ENCODE results near the gene SCN4B. TPM values are rescaled to one million over a fixed set of nuclear protein-coding genes. Genes with fewer than 3 reads are reported as not detected.

Gene SCN4B
- total RNA-seq, 1 experiment from 2014 or later = not detected

- Histone ChIP-seq H3K36me3 (no peaks in the 10 kb centered on the region), H3K27ac (no peak overlapping the region), H3K4me3 (no peak overlapping the region), H3K9me3 (replicated peaks) (no peaks in the 10 kb centered on the region), H3K4me1 (replicated peaks) (no peaks in the 10 kb centered on the region), H3K27me3 (replicated peaks) (peaks cover 6% of the 10 kb centered on the region; the same call in 1 of the 2 replicates)
- no peak for DNase-seq (ENCODE audit: low read depth in 1 of 2, low spot score in 2 of 2)
Observed at GRCh38 chr11:118168316-118168715, 15.7 kb upstream of the SCN4B start.

DNA sequence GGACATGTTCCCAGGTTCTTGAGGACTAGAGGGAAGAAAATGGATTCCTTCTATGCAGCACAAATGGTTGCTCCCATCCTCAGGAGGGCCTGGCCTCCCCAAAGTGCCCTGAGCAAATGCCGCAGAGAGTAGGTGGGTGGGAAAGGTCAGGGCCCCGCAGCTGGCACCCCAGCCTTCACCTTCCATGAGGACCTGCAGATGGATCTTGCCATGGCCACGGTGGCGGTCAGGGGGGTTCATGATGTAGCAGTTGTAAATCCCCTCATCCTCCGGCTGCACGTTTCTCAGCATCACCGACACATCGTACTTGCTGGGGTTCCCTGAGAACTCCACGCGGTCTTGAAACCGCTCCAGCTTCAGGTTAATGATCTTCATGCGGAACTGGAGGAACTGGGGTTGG is 15.3 kb upstream of the SCN4B start:
- no peak overlapping the region for H3K4me3 ChIP-seq
- no peaks in the 10 kb centered on the region for H3K36me3 ChIP-seq
- no peak overlapping the region for H3K27ac ChIP-seq
- peaks cover 6% of the 10 kb centered on the region; the same call in 1 of the 2 replicates for H3K27me3 ChIP-seq (replicated peaks)
- H3K9me3 ChIP-seq (replicated peaks) = no peaks in the 10 kb centered on the region
- no peaks in the 10 kb centered on the region for H3K4me1 ChIP-seq (replicated peaks)
- DNase-seq (ENCODE audit: low read depth in 1 of 2, low spot score in 2 of 2) = no peak

DNA sequence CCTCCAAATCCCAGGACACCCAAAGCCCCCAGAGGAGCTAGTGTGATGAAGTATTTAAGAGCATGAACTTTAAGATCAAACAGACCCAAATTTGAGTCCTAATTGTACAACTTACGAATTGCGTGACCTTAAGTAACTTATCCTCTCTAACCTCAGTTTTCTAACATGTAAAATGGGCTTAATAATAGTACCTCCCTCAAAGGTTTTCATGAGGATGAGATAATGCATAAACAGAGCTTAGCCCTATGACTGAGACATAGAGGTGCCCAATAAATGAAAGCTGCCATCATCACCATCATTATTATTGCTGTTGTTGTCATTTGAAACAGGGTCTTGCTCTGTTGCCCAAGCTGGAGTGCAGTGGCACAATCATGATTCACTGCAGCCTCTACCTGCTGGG is 14.6 kb upstream of the SCN4B start:
- DNase-seq (ENCODE audit: low read depth in 1 of 2, low spot score in 2 of 2) = no peak

GRCh38 chr11:118166641-118167040 is 14.0 kb upstream of the SCN4B start:
- no peaks in the 10 kb centered on the region for H3K9me3 ChIP-seq (replicated peaks)
- no peak overlapping the region for H3K27ac ChIP-seq
- no peak for DNase-seq (ENCODE audit: low read depth in 1 of 2, low spot score in 2 of 2)
- H3K36me3 ChIP-seq = no peaks in the 10 kb centered on the region
- no peaks in the 10 kb centered on the region for H3K27me3 ChIP-seq (replicated peaks)
- no peaks in the 10 kb centered on the region for H3K4me1 ChIP-seq (replicated peaks)
- no peak overlapping the region for H3K4me3 ChIP-seq

More for the DNA sequence above, 14.6 kb upstream of the SCN4B start:
- Histone ChIP-seq H3K9me3 (replicated peaks) (no peaks in the 10 kb centered on the region), H3K27me3 (replicated peaks) (peaks cover 6% of the 10 kb centered on the region; the same call in 1 of the 2 replicates), H3K27ac (no peak overlapping the region), H3K4me3 (no peak overlapping the region), H3K4me1 (replicated peaks) (no peaks in the 10 kb centered on the region), H3K36me3 (no peaks in the 10 kb centered on the region)

GRCh38 chr11:118164885-118165284 is 12.3 kb upstream of the SCN4B start:
- H3K4me3 ChIP-seq = no peak overlapping the region
- no peaks in the 10 kb centered on the region for H3K27me3 ChIP-seq (replicated peaks)
- no peaks in the 10 kb centered on the region for H3K9me3 ChIP-seq (replicated peaks)
- no peaks in the 10 kb centered on the region for H3K4me1 ChIP-seq (replicated peaks)
- DNase-seq (ENCODE audit: low read depth in 1 of 2, low spot score in 2 of 2) = no peak
- H3K27ac ChIP-seq = no peak overlapping the region
- H3K36me3 ChIP-seq = no peaks in the 10 kb centered on the region

DNA sequence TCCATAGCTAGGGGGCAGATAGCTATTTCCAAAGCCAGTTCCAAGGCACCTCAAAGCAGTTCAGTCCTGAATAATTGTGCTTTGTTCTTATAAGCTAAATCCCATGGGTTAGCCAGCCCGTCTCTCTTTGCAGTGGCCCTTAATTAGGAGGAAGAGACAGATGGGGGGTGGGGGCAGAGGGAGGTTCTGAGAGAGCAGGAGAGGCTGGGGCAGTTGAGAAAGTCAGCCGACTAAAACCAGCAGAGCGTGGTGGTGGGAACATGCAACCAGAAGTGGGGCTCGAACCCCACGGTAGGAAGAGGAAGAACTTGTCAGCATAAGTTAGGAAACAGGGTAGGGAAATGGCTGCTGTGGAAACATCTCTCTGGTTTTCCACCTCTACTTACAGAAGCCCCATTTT is 10.9 kb upstream of the SCN4B start:
- Histone ChIP-seq H3K27me3 (replicated peaks) (no peaks in the 10 kb centered on the region), H3K36me3 (no peaks in the 10 kb centered on the region), H3K27ac (no peak overlapping the region), H3K4me1 (replicated peaks) (no peaks in the 10 kb centered on the region), H3K4me3 (no peak overlapping the region), H3K9me3 (replicated peaks) (no peaks in the 10 kb centered on the region)
- no peak for DNase-seq (ENCODE audit: low read depth in 1 of 2, low spot score in 2 of 2)

- no peak for DNase-seq (ENCODE audit: low read depth in 1 of 2, low spot score in 2 of 2)
- Histone ChIP-seq H3K4me3 (no peak overlapping the region), H3K27me3 (replicated peaks) (no peaks in the 10 kb centered on the region; the same call in 1 of the 2 replicates), H3K36me3 (no peaks in the 10 kb centered on the region), H3K4me1 (replicated peaks) (no peaks in the 10 kb centered on the region), H3K9me3 (replicated peaks) (no peaks in the 10 kb centered on the region), H3K27ac (no peak overlapping the region)
Observed at GRCh38 chr11:118162846-118163245, 10.2 kb upstream of the SCN4B start.

DNA sequence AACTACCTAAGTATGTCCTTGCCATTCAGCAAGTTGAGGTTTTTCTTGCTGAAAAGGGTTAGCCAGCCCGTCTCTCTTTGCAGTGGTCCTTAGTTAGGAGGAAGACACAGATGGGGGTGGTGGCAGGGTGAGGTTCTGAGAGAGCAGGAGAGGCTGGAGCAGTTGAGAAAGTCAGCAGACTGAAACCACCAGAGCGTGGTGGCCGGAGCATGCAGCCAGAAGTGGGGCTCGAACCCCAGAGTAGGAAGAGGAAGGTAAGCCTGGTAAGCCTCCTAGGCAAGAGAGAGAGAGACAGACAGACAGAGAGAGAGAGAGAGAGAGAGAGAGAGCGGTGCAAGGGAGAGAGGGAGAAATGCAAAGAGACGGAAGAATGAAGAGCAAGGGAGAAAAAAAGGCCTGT is 9.2 kb upstream of the SCN4B start:
- Histone ChIP-seq H3K4me1 (replicated peaks) (no peaks in the 10 kb centered on the region), H3K27me3 (replicated peaks) (no peaks in the 10 kb centered on the region; the same call in 1 of the 2 replicates), H3K4me3 (no peak overlapping the region), H3K27ac (no peak overlapping the region), H3K9me3 (replicated peaks) (no peaks in the 10 kb centered on the region), H3K36me3 (no peaks in the 10 kb centered on the region)
- no peak for DNase-seq (ENCODE audit: low read depth in 1 of 2, low spot score in 2 of 2)

DNA sequence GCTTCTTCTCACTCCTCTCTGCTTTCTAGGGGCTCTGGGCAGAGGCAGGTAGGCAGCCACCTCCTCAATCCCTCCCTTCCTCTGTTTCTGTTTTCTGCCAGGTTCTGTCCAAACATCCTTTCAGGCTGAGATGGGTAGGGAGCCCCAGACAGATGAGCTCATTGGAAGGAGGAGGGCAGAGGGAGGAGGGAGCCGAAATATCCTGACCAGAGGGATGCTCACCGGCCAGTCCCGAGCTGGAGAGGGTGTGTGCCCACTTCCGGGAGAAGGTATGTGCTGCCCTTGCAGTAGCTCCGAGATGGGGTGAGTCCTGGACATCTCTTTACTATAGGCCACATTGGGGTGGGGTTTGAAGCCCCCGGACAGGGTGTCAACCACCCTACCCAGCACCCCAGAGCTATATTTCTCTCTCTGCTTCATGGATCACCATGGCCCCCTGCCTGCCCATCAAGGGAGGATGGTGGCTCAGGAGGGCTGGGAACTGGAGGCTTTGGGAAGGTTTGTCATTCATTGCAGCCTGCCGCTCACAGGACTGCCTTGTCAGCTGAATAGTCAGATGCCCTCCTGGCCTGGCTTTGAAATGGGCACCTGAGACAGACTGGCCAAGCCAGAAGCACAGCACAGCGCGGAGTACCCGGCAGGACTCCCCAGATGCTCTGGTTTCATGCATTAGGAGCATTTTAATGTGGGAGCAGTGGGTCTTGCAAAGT is 4.7 kb upstream of the SCN4B start:
- no peaks in the 10 kb centered on the region for H3K36me3 ChIP-seq

DNA sequence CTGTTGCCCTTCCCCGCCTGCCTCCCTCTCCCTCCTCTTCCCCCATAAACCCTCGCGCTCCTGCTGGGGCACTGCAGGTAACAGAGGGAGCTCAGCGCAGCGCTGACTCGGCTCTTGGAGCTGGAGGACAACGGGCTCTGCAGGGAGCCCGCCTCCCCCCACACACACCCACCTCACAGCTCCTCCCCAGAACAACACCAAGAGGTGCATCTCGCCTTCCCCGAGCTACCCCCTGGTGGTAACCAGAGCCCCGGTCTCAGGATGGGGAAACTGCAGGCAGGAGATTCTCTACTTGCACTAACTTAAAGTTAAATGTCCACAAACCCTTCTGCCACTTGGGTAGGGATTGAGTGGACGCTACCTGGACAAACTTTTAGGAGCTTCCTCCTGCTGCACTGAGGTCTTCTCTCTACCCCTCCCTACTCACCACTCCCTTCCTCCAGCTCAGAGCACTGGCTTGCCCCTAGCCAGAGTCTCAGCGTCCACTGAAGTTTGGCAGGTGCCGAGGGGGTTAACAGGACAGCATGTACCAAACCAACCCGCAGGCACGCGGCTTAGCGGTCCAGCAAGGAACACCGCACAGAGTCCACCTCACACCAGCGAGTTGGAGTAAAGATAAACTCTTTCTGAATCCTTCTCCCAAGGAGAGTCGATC is 4.0 kb upstream of the SCN4B start:
- peaks cover 9% of the 10 kb centered on the region for H3K27me3 ChIP-seq (replicated peaks)
- H3K4me1 ChIP-seq (replicated peaks) = no peaks in the 10 kb centered on the region
- no peak for DNase-seq (ENCODE audit: low read depth in 1 of 2, low spot score in 2 of 2)
- H3K9me3 ChIP-seq (replicated peaks) = no peaks in the 10 kb centered on the region
- no peak overlapping the region for H3K27ac ChIP-seq
- H3K4me3 ChIP-seq = no peak overlapping the region
- no peaks in the 10 kb centered on the region for H3K36me3 ChIP-seq

More for the DNA sequence above, 4.7 kb upstream of the SCN4B start:
- no peak overlapping the region for H3K27ac ChIP-seq
- H3K4me1 ChIP-seq (replicated peaks) = no peaks in the 10 kb centered on the region
- no peak overlapping the region for H3K4me3 ChIP-seq
- no peak for DNase-seq (ENCODE audit: low read depth in 1 of 2, low spot score in 2 of 2)
- H3K27me3 ChIP-seq (replicated peaks) = peaks cover 9% of the 10 kb centered on the region
- H3K9me3 ChIP-seq (replicated peaks) = no peaks in the 10 kb centered on the region

- Histone ChIP-seq H3K36me3 (no peaks in the 10 kb centered on the region), H3K9me3 (replicated peaks) (no peaks in the 10 kb centered on the region), H3K4me1 (replicated peaks) (no peaks in the 10 kb centered on the region), H3K4me3 (no peak overlapping the region), H3K27me3 (replicated peaks) (peaks cover 12% of the 10 kb centered on the region), H3K27ac (no peak overlapping the region)
- DNase-seq (ENCODE audit: low read depth in 1 of 2, low spot score in 2 of 2) = no peak
Observed at GRCh38 chr11:118155776-118156530, 3.3 kb upstream of the SCN4B start.

DNA sequence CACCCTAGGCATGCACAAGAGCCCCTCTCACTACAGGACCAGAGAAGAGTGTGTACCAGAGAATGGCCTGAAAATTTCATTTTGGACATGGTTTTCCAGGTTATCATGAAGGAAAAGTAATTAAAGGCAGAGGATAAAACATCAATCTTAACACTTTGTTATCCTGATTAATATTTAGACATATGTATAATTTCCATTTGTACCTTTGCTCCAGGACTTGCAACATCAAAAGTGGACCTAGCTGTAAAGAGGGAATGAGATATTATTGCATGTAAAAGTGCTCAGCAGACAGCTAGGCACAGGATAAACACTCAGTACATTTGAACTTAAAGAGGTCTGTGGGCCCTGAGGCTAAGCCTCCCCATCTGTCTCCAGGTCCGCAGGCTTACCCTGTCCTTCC is 2.0 kb upstream of the SCN4B start:
- H3K27me3 ChIP-seq (replicated peaks) = peaks cover 12% of the 10 kb centered on the region
- H3K36me3 ChIP-seq = no peaks in the 10 kb centered on the region

DNA sequence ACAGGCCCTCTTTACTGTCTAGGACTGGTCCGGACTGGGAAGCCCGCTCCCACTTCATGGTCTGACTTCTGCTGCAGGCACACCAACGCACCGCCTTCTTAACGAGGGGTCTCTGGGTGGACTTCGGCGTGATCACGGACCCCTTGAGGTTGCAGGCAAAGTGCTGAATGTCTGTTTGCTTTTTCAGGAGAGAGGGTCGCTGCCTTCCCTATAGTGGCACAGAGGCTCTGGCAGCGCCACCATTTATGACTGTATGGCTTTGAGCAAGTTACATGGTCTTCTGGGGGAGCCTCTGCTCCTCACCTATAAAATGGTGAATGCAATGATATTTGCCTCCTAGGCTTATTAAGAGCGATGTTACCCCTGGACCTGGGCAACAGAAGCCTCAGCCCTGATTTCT is 1.4 kb upstream of the SCN4B start:
- no peak overlapping the region for H3K4me3 ChIP-seq
- no peaks in the 10 kb centered on the region for H3K36me3 ChIP-seq
- DNase-seq (ENCODE audit: low read depth in 1 of 2, low spot score in 2 of 2) = no peak
- H3K9me3 ChIP-seq (replicated peaks) = no peaks in the 10 kb centered on the region
- no peaks in the 10 kb centered on the region for H3K4me1 ChIP-seq (replicated peaks)
- peaks cover 12% of the 10 kb centered on the region for H3K27me3 ChIP-seq (replicated peaks)
- H3K27ac ChIP-seq = no peak overlapping the region

More for the DNA sequence above, 2.0 kb upstream of the SCN4B start:
- H3K9me3 ChIP-seq (replicated peaks) = no peaks in the 10 kb centered on the region
- no peak overlapping the region for H3K27ac ChIP-seq
- DNase-seq (ENCODE audit: low read depth in 1 of 2, low spot score in 2 of 2) = no peak
- H3K4me1 ChIP-seq (replicated peaks) = no peaks in the 10 kb centered on the region
- H3K4me3 ChIP-seq = no peak overlapping the region

DNA sequence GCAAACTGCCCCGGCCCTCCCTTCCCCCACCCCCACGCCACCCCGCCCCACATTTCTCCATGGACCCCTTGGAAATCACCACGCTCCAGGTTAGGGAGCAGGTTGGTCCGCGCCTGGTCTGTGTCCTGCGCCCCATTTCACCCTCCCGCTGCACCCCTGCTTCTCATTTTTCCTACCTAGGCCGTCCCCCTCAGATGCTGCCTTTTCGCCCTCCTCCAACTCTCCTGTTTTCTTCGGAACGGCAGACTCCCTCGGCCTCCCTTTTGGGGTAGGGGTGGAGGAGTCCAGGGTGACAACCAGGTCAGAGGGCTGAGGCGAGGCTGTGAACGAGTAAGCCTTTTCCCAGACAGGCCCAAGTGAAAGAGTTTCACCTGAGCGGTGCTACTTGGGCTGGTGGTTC is 893 bp upstream of the SCN4B start:
- peaks cover 12% of the 10 kb centered on the region for H3K27me3 ChIP-seq (replicated peaks)
- no peak overlapping the region for H3K4me3 ChIP-seq

More for the DNA sequence above, 893 bp upstream of the SCN4B start:
- DNase-seq (ENCODE audit: low read depth in 1 of 2, low spot score in 2 of 2) = no peak
- Histone ChIP-seq H3K36me3 (no peaks in the 10 kb centered on the region), H3K4me1 (replicated peaks) (no peaks in the 10 kb centered on the region), H3K27ac (no peak overlapping the region), H3K9me3 (replicated peaks) (no peaks in the 10 kb centered on the region)
